OCI-LY1 (cell line): ENCODE results near the gene SLAIN1.

Experiments
- EZH2 ChIP-seq: fragments of 200-600 bp; sonication (generic), shearing (Covaris generic); IDR thresholded peaks from 2 replicates; pipeline ENCODE4 v1.8.0; 2017; ENCODE audit warnings: borderline replicate concordance, mixed run types, mild to moderate bottlenecking, antibody characterized with exemption, low read length, moderate library complexity, mixed read lengths
- TF ChIP-seq, protein P1 (sequence below): fragments of 200-600 bp; sonication (generic), shearing (Covaris generic); IDR thresholded peaks from 2 replicates; pipeline ENCODE4 v1.5.1; 2017; ENCODE audit warnings: mild to moderate bottlenecking, antibody characterized with exemption, low read length, moderate library complexity, mixed read lengths

- TF ChIP-seq EZH2: no peak
- TF ChIP-seq, protein P1, sequence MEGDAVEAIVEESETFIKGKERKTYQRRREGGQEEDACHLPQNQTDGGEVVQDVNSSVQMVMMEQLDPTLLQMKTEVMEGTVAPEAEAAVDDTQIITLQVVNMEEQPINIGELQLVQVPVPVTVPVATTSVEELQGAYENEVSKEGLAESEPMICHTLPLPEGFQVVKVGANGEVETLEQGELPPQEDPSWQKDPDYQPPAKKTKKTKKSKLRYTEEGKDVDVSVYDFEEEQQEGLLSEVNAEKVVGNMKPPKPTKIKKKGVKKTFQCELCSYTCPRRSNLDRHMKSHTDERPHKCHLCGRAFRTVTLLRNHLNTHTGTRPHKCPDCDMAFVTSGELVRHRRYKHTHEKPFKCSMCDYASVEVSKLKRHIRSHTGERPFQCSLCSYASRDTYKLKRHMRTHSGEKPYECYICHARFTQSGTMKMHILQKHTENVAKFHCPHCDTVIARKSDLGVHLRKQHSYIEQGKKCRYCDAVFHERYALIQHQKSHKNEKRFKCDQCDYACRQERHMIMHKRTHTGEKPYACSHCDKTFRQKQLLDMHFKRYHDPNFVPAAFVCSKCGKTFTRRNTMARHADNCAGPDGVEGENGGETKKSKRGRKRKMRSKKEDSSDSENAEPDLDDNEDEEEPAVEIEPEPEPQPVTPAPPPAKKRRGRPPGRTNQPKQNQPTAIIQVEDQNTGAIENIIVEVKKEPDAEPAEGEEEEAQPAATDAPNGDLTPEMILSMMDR: no peak
Observed at GRCh38 chr13:77660841-77661250, 36.6 kb upstream of the SLAIN1 start.
